DOHH2 (cell line): ENCODE measurements around the gene ATP9B.

Experiments used
- H3F3A ChIP-seq: fragments of 200-600 bp; sonication (generic), shearing (Covaris generic); 2 replicates; pipeline ENCODE4 v1.6.0; 2016; ENCODE audit warnings: antibody characterized with exemption, mild to moderate bottlenecking; ENCODE audit not compliant: control insufficient read depth, insufficient read depth
- H3K27ac ChIP-seq: fragments of 200-600 bp; sonication (generic); 2 replicates; pipeline ENCODE4 v1.5.1; 2014; ENCODE audit warnings: low read depth, mild to moderate bottlenecking, low read length, moderate library complexity
- H3K27me3 ChIP-seq: fragments of 200-600 bp; sonication (generic); 2 replicates; pipeline ENCODE4 v1.6.1; 2014; ENCODE audit warnings: mild to moderate bottlenecking, low read length, mixed read lengths; ENCODE audit not compliant: control insufficient read depth
- H3K36me3 ChIP-seq: fragments of 200-600 bp; sonication (generic); 2 replicates; pipeline ENCODE4 v1.6.1; 2014; ENCODE audit warnings: mild to moderate bottlenecking, low read length, moderate library complexity, mixed read lengths; ENCODE audit not compliant: control insufficient read depth
- H3K4me1 ChIP-seq: fragments of 200-600 bp; sonication (generic); 2 replicates; pipeline ENCODE4 v1.6.1; 2014; ENCODE audit warnings: mild to moderate bottlenecking, low read length, mixed read lengths; ENCODE audit not compliant: control insufficient read depth
- H3K4me2 ChIP-seq: fragments of 200-600 bp; sonication (generic); 2 replicates; pipeline ENCODE4 v1.6.0; 2014; ENCODE audit warnings: mild to moderate bottlenecking, low read length, moderate library complexity
- H3K4me3 ChIP-seq: fragments of 200-600 bp; sonication (generic); 2 replicates; pipeline ENCODE4 v1.5.1; 2014; ENCODE audit warnings: mild to moderate bottlenecking, low read length, mixed read lengths
- H3K79me2 ChIP-seq: fragments of 200-600 bp; sonication (generic); 2 replicates; pipeline ENCODE4 v1.6.1; 2014; ENCODE audit warnings: mild to moderate bottlenecking, low read length, mixed read lengths; ENCODE audit not compliant: control insufficient read depth
- H3K9me2 ChIP-seq: fragments of 200-600 bp; sonication (generic); replicated peaks from 2 replicates; pipeline ENCODE4 v1.6.1; 2014; ENCODE audit warnings: mild to moderate bottlenecking, low read length, mixed read lengths; ENCODE audit not compliant: control insufficient read depth
- H3K9me3 ChIP-seq: fragments of 200-600 bp; sonication (generic); 2 replicates; pipeline ENCODE4 v1.6.1; 2014; ENCODE audit warnings: antibody characterized with exemption, low read length, mixed read lengths; ENCODE audit not compliant: control insufficient read depth, insufficient read depth
- H4K20me1 ChIP-seq: fragments of 200-600 bp; sonication (generic); 2 replicates; pipeline ENCODE4 v1.6.0; 2014; ENCODE audit warnings: low read depth, mild to moderate bottlenecking, antibody characterized with exemption, low read length, moderate library complexity; ENCODE audit not compliant: control insufficient read depth, insufficient read depth
- EZH2phosphoT487 ChIP-seq: fragments of 200-600 bp; sonication (generic); IDR thresholded peaks from 2 replicates; pipeline ENCODE4 v1.6.1; 2017; ENCODE audit warnings: borderline replicate concordance, mild to moderate bottlenecking, antibody characterized with exemption, low read length, moderate library complexity, mixed read lengths
- TF ChIP-seq, protein P1 (sequence below): fragments of 200-600 bp; sonication (generic); IDR thresholded peaks from one replicate; pipeline ENCODE4 v1.5.1; 2014; ENCODE audit warnings: antibody characterized with exemption, mild to moderate bottlenecking, low read depth, low read length; ENCODE audit not compliant: poor library complexity, severe bottlenecking

ATP9B gene

DNA sequence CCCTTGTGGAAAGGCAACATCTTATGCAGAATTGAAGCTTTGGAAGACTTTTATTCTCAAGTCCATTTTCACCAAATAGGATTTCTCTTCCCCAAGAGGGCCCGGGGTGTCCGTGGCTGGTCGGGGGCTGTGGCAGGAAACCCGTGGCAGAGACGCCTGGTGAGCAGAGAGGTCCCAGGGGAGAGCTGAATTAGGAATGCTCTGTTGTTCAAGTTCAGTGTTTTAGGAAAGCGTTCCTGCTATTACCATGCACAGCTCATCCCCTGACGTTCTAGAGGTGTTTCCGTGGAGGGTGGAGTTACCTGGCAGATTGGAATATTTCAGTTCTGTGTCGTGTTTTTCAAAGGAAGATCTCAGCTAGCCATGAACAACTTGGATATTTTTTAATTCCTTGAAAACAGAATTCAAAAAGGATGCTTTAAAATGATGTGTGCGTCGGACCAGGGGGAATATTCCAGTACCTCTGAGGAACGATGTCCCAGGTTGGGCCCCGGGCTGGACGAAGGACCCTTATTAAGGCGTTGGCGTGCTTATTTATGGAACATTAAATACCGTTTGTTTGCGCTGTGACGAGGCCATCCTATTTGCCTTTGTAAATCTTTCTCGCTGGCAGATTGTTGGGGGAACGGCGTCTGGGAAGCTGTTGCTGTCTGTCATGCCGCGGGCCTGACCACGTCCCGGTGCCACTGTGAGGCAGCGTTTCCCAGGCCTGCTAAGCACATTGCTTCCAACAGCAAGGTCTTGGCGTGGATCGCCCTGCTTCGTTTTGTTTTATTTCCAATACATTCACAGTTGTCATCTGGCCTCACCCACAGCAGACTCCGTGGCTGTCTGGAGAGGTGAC, 334.8 kb downstream of the ATP9B start:
- H3K4me1 ChIP-seq, result peaks cover 67% of the 10 kb centered on the region
- peaks cover 91% of the 10 kb centered on the region for H3K79me2 ChIP-seq
- H3K9me3 ChIP-seq, result no peaks in the 10 kb centered on the region
- H3K4me2 ChIP-seq, result peak overlapping the region; percentile 71
- H4K20me1 ChIP-seq, result no peaks in the 10 kb centered on the region
- peaks cover 12% of the 10 kb centered on the region for H3K36me3 ChIP-seq
- H3K27me3 ChIP-seq, result no peaks in the 10 kb centered on the region
- peaks cover 6% of the 10 kb centered on the region for H3F3A ChIP-seq
- H3K4me3 ChIP-seq, result peak overlapping the region; percentile 58
- no peak for TF ChIP-seq EZH2phosphoT487
- TF ChIP-seq, protein P1, sequence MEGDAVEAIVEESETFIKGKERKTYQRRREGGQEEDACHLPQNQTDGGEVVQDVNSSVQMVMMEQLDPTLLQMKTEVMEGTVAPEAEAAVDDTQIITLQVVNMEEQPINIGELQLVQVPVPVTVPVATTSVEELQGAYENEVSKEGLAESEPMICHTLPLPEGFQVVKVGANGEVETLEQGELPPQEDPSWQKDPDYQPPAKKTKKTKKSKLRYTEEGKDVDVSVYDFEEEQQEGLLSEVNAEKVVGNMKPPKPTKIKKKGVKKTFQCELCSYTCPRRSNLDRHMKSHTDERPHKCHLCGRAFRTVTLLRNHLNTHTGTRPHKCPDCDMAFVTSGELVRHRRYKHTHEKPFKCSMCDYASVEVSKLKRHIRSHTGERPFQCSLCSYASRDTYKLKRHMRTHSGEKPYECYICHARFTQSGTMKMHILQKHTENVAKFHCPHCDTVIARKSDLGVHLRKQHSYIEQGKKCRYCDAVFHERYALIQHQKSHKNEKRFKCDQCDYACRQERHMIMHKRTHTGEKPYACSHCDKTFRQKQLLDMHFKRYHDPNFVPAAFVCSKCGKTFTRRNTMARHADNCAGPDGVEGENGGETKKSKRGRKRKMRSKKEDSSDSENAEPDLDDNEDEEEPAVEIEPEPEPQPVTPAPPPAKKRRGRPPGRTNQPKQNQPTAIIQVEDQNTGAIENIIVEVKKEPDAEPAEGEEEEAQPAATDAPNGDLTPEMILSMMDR, result no peak
- H3K9me2 ChIP-seq, result no peaks in the 10 kb centered on the region
- H3K27ac ChIP-seq, result no peak overlapping the region

DNA sequence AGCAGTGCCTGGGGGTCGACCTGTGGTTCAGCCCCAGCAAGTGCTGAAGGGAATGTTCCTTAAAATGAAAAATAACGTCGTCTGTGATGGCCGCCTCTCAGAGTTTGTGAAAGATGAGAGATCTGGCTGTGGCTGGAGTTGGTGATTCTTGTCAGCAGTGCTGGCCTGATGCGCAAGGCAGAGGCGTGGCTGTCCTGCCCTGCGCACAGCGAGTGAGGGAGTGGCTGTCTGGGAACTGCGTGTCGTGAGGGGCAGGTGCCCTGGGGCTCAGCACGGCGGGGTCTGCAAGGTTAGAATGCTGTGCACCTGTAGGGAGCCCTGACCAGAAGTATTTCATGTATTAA, 335.3 kb downstream of the ATP9B start:
- H3K4me1 ChIP-seq, result peaks cover 61% of the 10 kb centered on the region

DNA sequence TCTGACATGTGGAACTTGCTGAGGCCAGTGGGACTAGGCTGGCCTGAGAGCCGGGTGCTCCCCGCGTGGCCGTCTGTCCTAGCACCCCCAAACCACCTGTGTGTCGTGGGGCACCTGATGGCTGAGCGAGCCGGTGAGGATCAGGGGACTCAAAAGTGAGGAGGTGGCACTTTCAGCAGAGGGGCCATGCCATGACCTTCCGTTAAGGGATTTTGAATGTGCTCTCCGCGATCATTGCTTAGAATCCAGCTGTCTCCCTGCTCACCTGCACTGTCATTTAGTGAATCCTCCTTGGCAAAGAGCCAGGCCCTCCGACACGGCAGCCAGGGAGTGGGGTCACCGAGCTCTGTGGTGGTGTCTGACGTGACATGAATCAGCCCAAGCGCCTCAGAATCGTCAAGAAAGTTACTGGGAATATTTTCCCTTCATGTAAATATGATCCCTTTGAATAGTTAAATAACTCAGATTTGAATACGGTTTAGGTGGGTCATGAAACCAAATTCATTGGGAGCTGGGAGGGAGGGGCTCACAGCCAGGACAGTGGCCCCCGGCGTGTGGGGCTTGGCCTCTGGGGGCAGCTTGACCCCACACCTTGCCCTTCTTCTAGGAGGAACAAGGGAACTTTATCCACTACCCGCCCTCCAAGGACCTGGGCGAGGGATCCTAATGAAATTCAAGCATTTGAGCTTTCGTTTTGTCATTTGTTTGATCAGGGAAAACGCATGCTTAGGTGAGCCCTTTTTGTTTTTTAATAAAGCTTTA, 336.0 kb downstream of the ATP9B start:
- Histone ChIP-seq H3K36me3 (peaks cover 13% of the 10 kb centered on the region), H4K20me1 (no peaks in the 10 kb centered on the region), H3K79me2 (peaks cover 94% of the 10 kb centered on the region), H3K4me2 (peak overlapping the region; percentile 71), H3K9me2 (no peaks in the 10 kb centered on the region), H3K27me3 (no peaks in the 10 kb centered on the region), H3K4me3 (peak overlapping the region; percentile 58), H3K9me3 (no peaks in the 10 kb centered on the region), H3F3A (peaks cover 6% of the 10 kb centered on the region), H3K4me1 (peaks cover 59% of the 10 kb centered on the region), H3K27ac (peak overlapping the region; percentile 76)
- no peak for TF ChIP-seq EZH2phosphoT487
- TF ChIP-seq, protein P1, result no peak

More for the DNA sequence above, 335.3 kb downstream of the ATP9B start:
- peak overlapping the region; percentile 71 for H3K4me2 ChIP-seq
- TF ChIP-seq EZH2phosphoT487, result no peak
- TF ChIP-seq, protein P1, result no peak
- peak overlapping the region; percentile 58; the same call in 1 of the 2 replicates for H3K4me3 ChIP-seq
- H3K9me3 ChIP-seq, result no peaks in the 10 kb centered on the region
- H3K36me3 ChIP-seq, result peaks cover 12% of the 10 kb centered on the region
- H3K9me2 ChIP-seq, result no peaks in the 10 kb centered on the region
- peaks cover 91% of the 10 kb centered on the region for H3K79me2 ChIP-seq
- H3F3A ChIP-seq, result peaks cover 6% of the 10 kb centered on the region
- H3K27me3 ChIP-seq, result no peaks in the 10 kb centered on the region
- H3K27ac ChIP-seq, result peak overlapping the region; percentile 76
- H4K20me1 ChIP-seq, result no peaks in the 10 kb centered on the region
